GM20431 (cell line): ENCODE data around the gene ATP5MC2.

ENCODE experiments used
- in situ Hi-C: fragments of 300-500 bp; cut with MseI, MboI; formaldehyde crosslinking; loops from one replicate; pipeline ENCODE4 v1.15.0; 2020; ENCODE audit warnings: low sequenced_read_pairs; ENCODE audit not compliant: unreplicated experiment

Gene ATP5MC2

DNA sequence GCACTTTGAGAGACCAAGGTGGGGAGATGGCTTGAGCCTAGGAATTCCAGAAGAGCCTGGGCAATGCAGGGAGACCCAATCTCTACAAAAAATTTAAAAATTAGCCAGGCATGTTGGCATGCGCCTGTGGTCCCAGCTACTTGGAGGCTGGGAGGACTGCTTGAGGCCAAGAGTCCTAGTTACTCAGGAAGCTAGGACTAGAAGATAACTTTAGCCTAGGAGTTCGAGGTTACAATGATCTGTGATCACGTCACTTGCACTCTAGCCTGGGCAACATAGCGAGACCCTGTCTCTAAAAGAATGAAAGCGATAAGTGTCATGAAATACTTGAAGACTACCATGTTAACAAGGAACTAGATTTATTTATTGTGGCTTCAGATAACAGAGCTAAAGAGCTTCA, 53.2 kb downstream of the ATP5MC2 start:
- in situ Hi-C loops: no loop called here

DNA sequence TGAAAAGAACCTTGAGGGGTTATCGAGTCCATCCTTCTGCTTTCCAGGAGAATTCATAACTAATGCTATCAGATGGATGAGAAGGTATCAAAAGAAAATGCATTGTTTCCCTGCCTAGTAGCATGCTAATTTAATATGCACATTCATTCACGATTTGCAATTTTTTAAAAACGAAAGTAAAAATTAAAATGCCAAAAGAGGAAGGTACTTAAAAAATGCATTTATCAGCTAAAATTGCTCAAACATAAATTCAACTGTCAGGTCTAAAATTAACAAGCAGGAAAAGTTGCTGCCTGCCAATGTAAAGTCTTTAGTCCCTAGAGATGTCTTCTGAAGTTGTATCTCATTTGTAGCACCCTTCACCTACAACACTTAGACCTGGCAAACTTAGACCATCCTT, 57.6 kb downstream of the ATP5MC2 start:
- in situ Hi-C loops: no loop called here

DNA sequence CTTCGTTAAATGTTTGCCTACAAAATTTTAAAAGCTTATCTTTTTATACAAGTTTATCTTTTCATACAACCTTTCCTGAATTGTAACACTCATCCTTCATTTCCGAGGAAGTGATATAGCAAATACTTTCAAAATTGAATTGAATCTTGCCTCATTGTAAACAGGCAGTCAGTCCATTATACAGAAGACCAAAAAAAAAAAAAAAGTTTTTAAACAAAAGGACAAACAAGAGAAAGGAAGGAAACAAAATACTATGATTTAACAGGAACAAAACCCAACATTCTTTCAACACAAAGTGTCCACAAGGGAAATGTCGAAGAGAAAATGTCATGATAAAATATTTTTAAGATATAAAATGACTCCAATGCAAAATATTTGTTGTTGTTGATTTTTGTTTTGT, 58.2 kb downstream of the ATP5MC2 start:
- in situ Hi-C loops: no loop called here

DNA sequence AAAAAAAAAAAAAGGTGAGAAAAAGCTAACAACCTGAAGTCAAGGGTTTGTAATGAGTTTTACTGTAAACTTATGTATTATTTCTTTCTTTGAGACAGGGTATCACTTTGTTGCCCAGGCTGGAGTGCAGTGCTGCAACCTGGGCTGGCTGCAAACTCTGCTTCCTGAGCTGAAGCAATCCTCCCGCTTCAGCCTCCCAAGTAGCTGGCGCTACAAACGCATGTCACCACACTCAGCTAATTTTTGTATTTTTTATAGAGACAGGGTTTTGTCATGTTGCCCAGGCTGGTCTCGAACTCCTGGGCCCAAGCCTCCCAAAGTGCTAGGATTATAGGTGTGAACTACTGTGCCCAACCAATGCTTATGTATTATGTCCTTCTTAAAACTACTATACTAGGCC, 58.9 kb downstream of the ATP5MC2 start:
- in situ Hi-C loops: no loop called here
